Mesenchymal stem cell (in vitro differentiated cells and primary cell): ENCODE results near the gene NOL4L.

Experiments used
- DNase-seq: peaks from one replicate; pipeline ENCODE4 v3.0.0-alpha.2; 2013
- H2AFZ ChIP-seq: one replicate; pipeline ENCODE4 v1.6.1; 2013; ENCODE audit warnings: low read depth, mild to moderate bottlenecking, control low read depth, inconsistent platforms, low read length, moderate library complexity
- H2AK5ac ChIP-seq: 2 replicates; pipeline ENCODE4 v1.6.1; 2013; ENCODE audit warnings: low read length, moderate library complexity, mild to moderate bottlenecking, inconsistent platforms; ENCODE audit not compliant: severe bottlenecking
- H2BK120ac ChIP-seq: one replicate; pipeline ENCODE4 v1.6.1; 2013; ENCODE audit warnings: low read depth, mild to moderate bottlenecking, inconsistent platforms, low read length, moderate library complexity
- H2BK12ac ChIP-seq, 2 experiments: one replicate each; pipeline ENCODE4 v1.6.1; 2013; ENCODE audit warnings: inconsistent platforms in 2 of 2, low read length in 2 of 2, mild to moderate bottlenecking in 2 of 2, moderate library complexity in 2 of 2, control low read depth in 1 of 2
- H2BK15ac ChIP-seq: one replicate; pipeline ENCODE4 v1.6.1; 2013; ENCODE audit warnings: mild to moderate bottlenecking, low read depth, inconsistent platforms; ENCODE audit not compliant: poor library complexity, severe bottlenecking
- H2BK5ac ChIP-seq: 2 replicates; pipeline ENCODE4 v1.6.1; 2013; ENCODE audit warnings: low read depth, mild to moderate bottlenecking, low read length, control low read depth, inconsistent platforms; ENCODE audit not compliant: poor library complexity, severe bottlenecking
- H3K14ac ChIP-seq, 2 experiments: one replicate each; pipeline ENCODE4 v1.6.1; 2013; ENCODE audit warnings: inconsistent platforms in 2 of 2, low read length in 2 of 2, control low read depth in 1 of 2, mild to moderate bottlenecking in 1 of 2, moderate library complexity in 1 of 2
- H3K18ac ChIP-seq, 2 experiments: one replicate each; pipeline ENCODE4 v1.6.1; 2013; ENCODE audit warnings: inconsistent platforms in 2 of 2, low read length in 2 of 2, control low read depth in 1 of 2, low read depth in 1 of 2, mild to moderate bottlenecking in 1 of 2
- H3K23ac ChIP-seq, 2 experiments: one replicate each; pipeline ENCODE4 v1.6.1; 2013; ENCODE audit warnings: inconsistent platforms in 2 of 2, low read length in 2 of 2, mild to moderate bottlenecking in 2 of 2, moderate library complexity in 2 of 2, control low read depth in 1 of 2
- H3K27ac ChIP-seq: 2 replicates; pipeline ENCODE4 v1.5.1; 2013; ENCODE audit warnings: mild to moderate bottlenecking, moderate library complexity, low read length, control low read depth, inconsistent platforms; ENCODE audit not compliant: poor library complexity, severe bottlenecking
- H3K27me3 ChIP-seq, 2 experiments: 2 replicates each; pipeline versions ENCODE4 v1.6.1 to v1.7.0; 2013; ENCODE audit warnings: low read length in 2 of 2, mild to moderate bottlenecking in 2 of 2, moderate library complexity in 2 of 2, control low read depth in 1 of 2, inconsistent platforms in 1 of 2; ENCODE audit not compliant: control insufficient read depth in 1 of 2, insufficient read depth in 1 of 2
- H3K36me3 ChIP-seq, 2 experiments: 2 replicates each; pipeline versions ENCODE4 v1.6.1 to v1.7.0; 2013; ENCODE audit warnings: low read length in 2 of 2, control low read depth in 1 of 2, inconsistent platforms in 1 of 2, low read depth in 1 of 2, mild to moderate bottlenecking in 1 of 2; ENCODE audit not compliant: insufficient read depth in 2 of 2, control insufficient read depth in 1 of 2
- H3K4ac ChIP-seq, 2 experiments: one replicate each; pipeline ENCODE4 v1.6.1; 2013; ENCODE audit warnings: inconsistent platforms in 2 of 2, low read length in 2 of 2, mild to moderate bottlenecking in 2 of 2, moderate library complexity in 2 of 2, control low read depth in 1 of 2, low read depth in 1 of 2
- H3K4me1 ChIP-seq: 2 replicates; pipeline ENCODE4 v1.6.1; 2013; ENCODE audit warnings: low read depth, low read length, control low read depth; ENCODE audit not compliant: control insufficient read depth, insufficient read depth
- H3K4me2 ChIP-seq: 2 replicates; pipeline ENCODE4 v1.6.1; 2013; ENCODE audit warnings: low read length, mild to moderate bottlenecking, inconsistent platforms; ENCODE audit not compliant: poor library complexity, severe bottlenecking
- H3K4me3 ChIP-seq, 2 experiments: 2 replicates each; pipeline versions ENCODE4 v1.5.1 to v1.7.0; 2013; ENCODE audit warnings: low read length in 2 of 2, mild to moderate bottlenecking in 2 of 2, control low read depth in 1 of 2, low read depth in 1 of 2; ENCODE audit not compliant: insufficient read depth in 1 of 2
- H3K79me1 ChIP-seq: replicated peaks from 2 replicates; pipeline ENCODE4 v1.6.1; 2013; ENCODE audit warnings: mild to moderate bottlenecking, control low read depth, low read length, inconsistent platforms; ENCODE audit not compliant: poor library complexity, severe bottlenecking
- H3K9ac ChIP-seq: 2 replicates; pipeline ENCODE4 v1.7.0; 2013; ENCODE audit warnings: mild to moderate bottlenecking, low read length, moderate library complexity
- H3K9me3 ChIP-seq: 2 replicates; pipeline ENCODE4 v1.7.0; 2013; ENCODE audit warnings: mild to moderate bottlenecking, low read length; ENCODE audit not compliant: control insufficient read depth
- H4K8ac ChIP-seq: one replicate; pipeline ENCODE4 v1.6.1; 2013; ENCODE audit warnings: inconsistent platforms, mild to moderate bottlenecking, low read length, moderate library complexity
- H4K91ac ChIP-seq: one replicate; pipeline ENCODE4 v1.6.1; 2013; ENCODE audit warnings: mild to moderate bottlenecking, low read length, inconsistent platforms
- WGBS: methylation state at CpG from one replicate; pipeline ENCODE4 v1.1.7; 2013; ENCODE audit warnings: mixed read lengths; 5-methylcytosine and 5-hydroxymethylcytosine counted together

Gene NOL4L

DNA sequence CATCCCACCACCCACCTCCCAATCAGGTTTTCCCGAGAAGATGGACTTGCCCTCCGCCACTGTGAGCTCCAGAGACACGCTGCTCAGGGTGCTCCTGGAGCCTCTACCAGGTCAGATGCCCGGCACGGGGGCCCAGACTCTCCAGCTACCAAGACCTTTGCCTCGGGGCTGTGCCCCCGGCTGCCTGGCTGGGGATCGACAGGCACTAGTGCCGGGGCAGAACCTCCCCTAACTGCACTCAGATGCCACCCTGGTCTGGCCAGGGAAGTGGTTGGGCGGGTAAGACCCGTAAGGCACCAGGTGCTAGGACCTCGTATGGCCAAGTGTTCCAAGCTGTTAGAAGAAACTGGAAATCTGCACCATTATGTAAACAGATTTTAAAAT lies 126.3 kb downstream of the NOL4L start:
- H2BK15ac ChIP-seq: no peak overlapping the region
- H3K23ac ChIP-seq: no peak overlapping the region
- no peak for DNase-seq
- H4K8ac ChIP-seq: no peak overlapping the region
- no peaks in the 10 kb centered on the region for H3K9me3 ChIP-seq
- H3K27me3 ChIP-seq: no peaks in the 10 kb centered on the region
- H2BK120ac ChIP-seq: no peak overlapping the region
- H2BK12ac ChIP-seq: peak overlapping the region in 1 of 2 experiments; percentile 87
- H2BK5ac ChIP-seq: no peak overlapping the region
- no peak overlapping the region for H3K4me2 ChIP-seq
- peak overlapping the region in 1 of 2 experiments; percentile 46 for H3K18ac ChIP-seq
- H3K4me1 ChIP-seq: peaks cover 55% of the 10 kb centered on the region
- peak overlapping the region; percentile 70 for H4K91ac ChIP-seq
- H3K9ac ChIP-seq: no peak overlapping the region
- WGBS: 96% methylated on average over 12 of the region's 12 CpGs
- H3K4ac ChIP-seq: no peak overlapping the region
- peaks cover 17 to 69% of the 10 kb centered on the region in 2 experiments for H3K36me3 ChIP-seq
- peaks cover 39% of the 10 kb centered on the region for H3K79me1 ChIP-seq
- H3K27ac ChIP-seq: peak overlapping the region; percentile 17
- H3K14ac ChIP-seq: no peak overlapping the region
- H2AK5ac ChIP-seq: peak overlapping the region; percentile 85
- no peak overlapping the region for H2AFZ ChIP-seq
- H3K4me3 ChIP-seq: no peak overlapping the region

- no peaks in the 10 kb centered on the region for H3K9me3 ChIP-seq
- peak overlapping the region; percentile 74 for H2BK120ac ChIP-seq
- DNase-seq: no peak
- peaks cover 44% of the 10 kb centered on the region for H3K79me1 ChIP-seq
- peak overlapping the region; percentile 66 to 75 for H3K4ac ChIP-seq
- peak overlapping the region in 1 of 2 experiments; percentile 87 for H3K14ac ChIP-seq
- H3K4me2 ChIP-seq: peak overlapping the region; percentile 71
- no peaks in the 10 kb centered on the region for H3K27me3 ChIP-seq
- H2AFZ ChIP-seq: no peak overlapping the region
- H3K4me3 ChIP-seq: peak overlapping the region in 1 of 2 experiments; percentile 72
- peaks cover 49% of the 10 kb centered on the region for H3K4me1 ChIP-seq
- peak overlapping the region; percentile 73 to 90 for H3K18ac ChIP-seq
- peak overlapping the region; percentile 85 for H2AK5ac ChIP-seq
- 87% methylated on average over 10 of the region's 10 CpGs for WGBS
- peaks cover 22 to 69% of the 10 kb centered on the region in 2 experiments for H3K36me3 ChIP-seq
- H4K91ac ChIP-seq: peak overlapping the region; percentile 70
- peak overlapping the region in 1 of 2 experiments; percentile 54 for H3K23ac ChIP-seq
- peak overlapping the region; percentile 79 for H4K8ac ChIP-seq
- peak overlapping the region; percentile 82 for H2BK15ac ChIP-seq
- H2BK12ac ChIP-seq: peak overlapping the region; percentile 55 to 87
- peak overlapping the region; percentile 53 for H3K27ac ChIP-seq
- H3K9ac ChIP-seq: no peak overlapping the region
- H2BK5ac ChIP-seq: no peak overlapping the region
Measured at GRCh38 chr20:32458061-32458836, 126.9 kb downstream of the NOL4L start.

DNA sequence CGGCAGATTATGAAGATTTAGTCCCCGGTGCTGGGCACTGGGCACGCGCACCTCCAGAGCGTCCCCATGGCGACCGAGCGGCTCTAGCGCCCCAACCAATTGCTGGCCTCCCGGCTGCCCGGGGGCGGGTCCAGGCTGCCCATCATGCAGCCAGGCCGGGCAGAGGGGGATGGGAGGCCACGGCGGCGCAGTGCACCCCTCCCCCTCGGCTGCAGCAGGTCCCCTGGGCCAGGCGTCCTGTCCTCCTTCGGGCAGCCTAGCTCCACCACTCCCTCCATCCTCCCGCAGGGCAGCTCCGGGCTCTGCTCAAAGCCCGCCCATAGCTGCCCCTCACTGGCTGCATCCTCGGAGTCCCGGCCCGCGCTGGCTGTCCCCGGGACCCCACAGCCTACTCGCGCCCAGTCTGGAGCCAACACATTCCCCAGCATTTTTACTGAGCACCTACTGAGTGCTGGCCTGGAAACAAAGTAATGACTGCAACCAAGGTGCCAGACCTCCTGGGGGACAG lies 127.6 kb downstream of the NOL4L start:
- H3K18ac ChIP-seq: peak overlapping the region; percentile 73 to 90
- peaks cover 29 to 71% of the 10 kb centered on the region in 2 experiments for H3K36me3 ChIP-seq
- H2BK5ac ChIP-seq: peak overlapping the region; percentile 19
- peak overlapping the region; percentile 74 for H2BK120ac ChIP-seq
- peaks cover 50% of the 10 kb centered on the region for H3K79me1 ChIP-seq
- peak; percentile 84 for DNase-seq
- peak overlapping the region; percentile 71 for H3K4me2 ChIP-seq
- H2AFZ ChIP-seq: no peak overlapping the region
- peak overlapping the region; percentile 55 to 87 for H2BK12ac ChIP-seq
- H3K14ac ChIP-seq: peak overlapping the region in 1 of 2 experiments; percentile 87
- peak overlapping the region; percentile 82 for H2BK15ac ChIP-seq
- no peaks in the 10 kb centered on the region for H3K9me3 ChIP-seq
- H3K9ac ChIP-seq: peak overlapping the region; percentile 65
- peaks cover 44% of the 10 kb centered on the region for H3K4me1 ChIP-seq
- no peak overlapping the region for H3K23ac ChIP-seq
- H3K4ac ChIP-seq: peak overlapping the region; percentile 66 to 75
- peak overlapping the region; percentile 70 for H4K91ac ChIP-seq
- 5% methylated on average over 20 of the region's 29 CpGs for WGBS
- H3K27ac ChIP-seq: peak overlapping the region; percentile 53
- H3K27me3 ChIP-seq: no peaks in the 10 kb centered on the region
- H4K8ac ChIP-seq: peak overlapping the region; percentile 79
- H3K4me3 ChIP-seq: peak overlapping the region; percentile 49 to 72
- H2AK5ac ChIP-seq: peak overlapping the region; percentile 85

GRCh38 chr20:32456869-32457478 lies 128.2 kb downstream of the NOL4L start:
- Histone ChIP-seq H3K36me3 (peaks cover 34 to 72% of the 10 kb centered on the region in 2 experiments), H3K9ac (peak overlapping the region; percentile 65), H3K9me3 (no peaks in the 10 kb centered on the region), H3K23ac (peak overlapping the region in 1 of 2 experiments; percentile 78), H4K8ac (peak overlapping the region; percentile 72), H4K91ac (peak overlapping the region; percentile 91), H3K4me3 (peak overlapping the region; percentile 47 to 72), H3K4me2 (peak overlapping the region; percentile 71), H2BK15ac (no peak overlapping the region), H3K79me1 (peaks cover 53% of the 10 kb centered on the region), H3K18ac (peak overlapping the region; percentile 83 to 90), H3K27ac (peak overlapping the region; percentile 93), H2AFZ (peak overlapping the region; percentile 21), H3K27me3 (no peaks in the 10 kb centered on the region), H2AK5ac (peak overlapping the region; percentile 82), H3K4me1 (peaks cover 40% of the 10 kb centered on the region), H2BK120ac (no peak overlapping the region), H2BK12ac (peak overlapping the region in 1 of 2 experiments; percentile 64), H3K14ac (peak overlapping the region in 1 of 2 experiments; percentile 94), H2BK5ac (peak overlapping the region; percentile 58), H3K4ac (peak overlapping the region; percentile 15 to 71)
- 3% methylated on average over 25 of the region's 36 CpGs for WGBS
- DNase-seq: peak; percentile 76
